Endothelial cell of umbilical vein (primary cell): ENCODE results near the gene CALN1. TPM values are rescaled to one million over a fixed set of nuclear protein-coding genes. Genes with fewer than 3 reads are reported as not detected.

Source experiments
- BruUV-seq: library from RNA; stranded (reverse); fragments of 400-500 nt; replicated peaks from 2 replicates; lab custom pipeline; 2021; lab: Mats Ljungman, UMichigan
- CTCF ChIA-PET: fragments of 300-600, 350-600 bp; sonication (Branson Sonifier 250); formaldehyde crosslinking; loops from one replicate; lab custom pipeline; 2021; ENCODE audit warnings: antibody characterized with exemption, inconsistent platforms; lab: Charles Lee
- POLR2A ChIA-PET: fragments of 300-600, 350-600 bp; sonication (Branson Sonifier 250); formaldehyde crosslinking; loops from one replicate; lab custom pipeline; 2021; ENCODE audit warnings: antibody characterized with exemption, inconsistent platforms; lab: Charles Lee
- DNase-seq: peaks from one replicate; pipeline ENCODE4 v3.0.0-alpha.2; 2011; ENCODE audit warnings: low read depth, low spot score
- FAIRE-seq: peaks from 2 replicates; lab custom pipeline; 2011; peaks lifted over from hg19 to GRCh38; lab: Jason Lieb, UNC
- H2AFZ ChIP-seq: 2 replicates; pipeline ENCODE4 v1.6.0; 2012; ENCODE audit warnings: low read depth, low read length, control low read depth, inconsistent platforms
- H3K27ac ChIP-seq: 2 replicates; pipeline ENCODE4 v1.5.1; 2011; ENCODE audit warnings: low read depth, mild to moderate bottlenecking, control low read depth, low read length, moderate library complexity; ENCODE audit not compliant: insufficient read depth
- H3K27me3 ChIP-seq, 2 experiments: 2 replicates each; pipeline versions ENCODE4 v1.6.0 to v1.6.1; 2011; ENCODE audit warnings: low read length in 2 of 2, mixed read lengths in 1 of 2; ENCODE audit not compliant: control insufficient read depth in 2 of 2, insufficient read depth in 2 of 2
- H3K36me3 ChIP-seq, 2 experiments: 2 replicates in 1 of 2; 3 replicates in 1 of 2; pipeline ENCODE4 v1.5.1; 2011; ENCODE audit warnings: low read length in 2 of 2, mild to moderate bottlenecking in 1 of 2, moderate library complexity in 1 of 2; ENCODE audit not compliant: control insufficient read depth in 2 of 2, insufficient read depth in 2 of 2; ENCODE audit errors: extremely low read depth in 1 of 2
- H3K4me1 ChIP-seq: 3 replicates; pipeline ENCODE4 v1.5.1; 2011; ENCODE audit warnings: mild to moderate bottlenecking, low read length; ENCODE audit not compliant: control insufficient read depth, insufficient read depth; ENCODE audit errors: extremely low read depth
- H3K4me2 ChIP-seq: 2 replicates; pipeline ENCODE4 v1.6.1; 2011; ENCODE audit warnings: low read length, control low read depth, mixed read lengths; ENCODE audit not compliant: insufficient read depth
- H3K4me3 ChIP-seq, 3 experiments: fragments of 200-600 bp in 1 of 3; sonication (generic), shearing (Covaris generic) in 1 of 3; replicated peaks in 1 of 3; 2 replicates each; pipeline ENCODE4 v1.5.1; 2011 to 2016; ENCODE audit warnings: control low read depth in 3 of 3, low read length in 3 of 3, mild to moderate bottlenecking in 2 of 3, inconsistent platforms in 1 of 3, low read depth in 1 of 3, moderate library complexity in 1 of 3; ENCODE audit not compliant: insufficient read depth in 1 of 3
- H3K79me2 ChIP-seq: 2 replicates; pipeline ENCODE4 v1.6.0; 2012; ENCODE audit warnings: low read length, inconsistent platforms; ENCODE audit not compliant: control insufficient read depth, insufficient read depth
- H3K9ac ChIP-seq: replicated peaks from 2 replicates; pipeline ENCODE3; 2011; ENCODE audit warnings: low read length, control low read depth; ENCODE audit not compliant: insufficient read depth; ENCODE audit errors: extremely low read depth
- H3K9me1 ChIP-seq: replicated peaks from 3 replicates; pipeline ENCODE4 v1.6.0; 2011; ENCODE audit warnings: mild to moderate bottlenecking, low read length; ENCODE audit not compliant: control insufficient read depth, insufficient read depth; ENCODE audit errors: extremely low read depth
- H3K9me3 ChIP-seq: replicated peaks from 2 replicates; pipeline ENCODE4 v1.5.1; 2012; ENCODE audit warnings: low read length, inconsistent platforms; ENCODE audit not compliant: control insufficient read depth, insufficient read depth
- H4K20me1 ChIP-seq: replicated peaks from 2 replicates; pipeline ENCODE3; 2011; ENCODE audit warnings: mild to moderate bottlenecking, low read length; ENCODE audit not compliant: control insufficient read depth, insufficient read depth; ENCODE audit errors: extremely low read depth
- CTCF ChIP-seq, 2 donors: IDR thresholded peaks; 1 replicate in 1 of 2; 2 replicates in 1 of 2; pipeline ENCODE4 v1.5.1; 2011; ENCODE audit warnings: low read length in 2 of 2, mild to moderate bottlenecking in 2 of 2, moderate library complexity in 2 of 2, control low read depth in 1 of 2, inconsistent platforms in 1 of 2, low read depth in 1 of 2; ENCODE audit not compliant: insufficient read depth in 1 of 2; ENCODE audit errors: extremely low read depth in 1 of 2
- EZH2 ChIP-seq: IDR thresholded peaks from 2 replicates; pipeline ENCODE4 v1.6.1; 2012; ENCODE audit warnings: borderline replicate concordance, low read depth, mild to moderate bottlenecking, moderate library complexity, low read length, inconsistent platforms; ENCODE audit not compliant: severe bottlenecking
- MYC ChIP-seq: IDR thresholded peaks from one replicate; pipeline ENCODE4 v1.6.1; 2011; ENCODE audit warnings: mild to moderate bottlenecking, low read depth, low read length
- POLR2AphosphoS5 ChIP-seq: IDR thresholded peaks from 2 replicates; pipeline ENCODE4 v1.6.1; 2012; ENCODE audit warnings: low read depth, mild to moderate bottlenecking, control low read depth, low read length, moderate library complexity; ENCODE audit not compliant: insufficient read depth
- dilution Hi-C: fragments of 300-500 bp; cut with MboI; formaldehyde crosslinking; loops from one replicate; pipeline ENCODE4 v1.15.0; 2019; ENCODE audit warnings: low sequenced_read_pairs; ENCODE audit not compliant: extremely low pct_ligation_motif_present
- intact Hi-C: fragments of 100-400 bp; cut with micrococcal nuclease; formaldehyde crosslinking; loops from one replicate; pipeline ENCODE4 v1.10.0; 2022
- polyA plus RNA-seq, 4 experiments: library from polyadenylated mRNA; depleted of rRNA in 3 of 4; stranded (reverse) in 3 of 4; unstranded in 1 of 4; fragments of >200 nt; gene quantifications; 2 replicates each; pipeline versions ENCODE4 v1.2.1 to v1.2.3, GENCODE V29; 2011 to 2012; ENCODE audit warnings: missing spikeins in 1 of 4
- total RNA-seq: library from RNA; stranded (reverse); gene quantifications from 2 replicates; pipeline ENCODE4 v1.2.3, GENCODE V29; 2021

The CALN1 gene
- total and polyA plus RNA-seq, 2 donors (not counting 3 experiments of a cell fraction or from before 2014, with no cell fraction given): not detected

GRCh38 chr7:72219500-72219899, 192.6 kb downstream of the CALN1 start:
- intact Hi-C loops (no loop called here), dilution Hi-C loops (no loop called here)
- Histone ChIP-seq H3K79me2 (no peaks in the 10 kb centered on the region), H3K4me3 (no peak overlapping the region), H3K9me1 (no peaks in the 10 kb centered on the region), H4K20me1 (no peaks in the 10 kb centered on the region), H3K27me3 (no peaks in the 10 kb centered on the region), H2AFZ (no peak overlapping the region), H3K9ac (no peak overlapping the region), H3K27ac (no peak overlapping the region), H3K4me2 (no peak overlapping the region), H3K9me3 (peaks cover 2% of the 10 kb centered on the region), H3K36me3 (no peaks in the 10 kb centered on the region), H3K4me1 (no peaks in the 10 kb centered on the region)
- ChIA-PET POLR2A (no interaction called here), CTCF (no interaction called here)
- DNase-seq: no peak
- no peak for FAIRE-seq
- no TSS peak for BruUV-seq
- no peak for TF ChIP-seq CTCF (IDR thresholded peaks at IDR 0.05; ENCODE audit: extremely low read depth in 1 of 2, insufficient read depth in 1 of 2, low read depth in 1 of 2, low read length in 2 of 2)

- Histone ChIP-seq H3K4me1 (no peaks in the 10 kb centered on the region), H3K4me3 (no peak overlapping the region), H3K9me3 (no peaks in the 10 kb centered on the region), H3K79me2 (no peaks in the 10 kb centered on the region), H3K9me1 (no peaks in the 10 kb centered on the region), H3K36me3 (no peaks in the 10 kb centered on the region), H3K27me3 (no peaks in the 10 kb centered on the region), H2AFZ (no peak overlapping the region), H3K9ac (no peak overlapping the region), H3K4me2 (no peak overlapping the region), H4K20me1 (no peaks in the 10 kb centered on the region), H3K27ac (no peak overlapping the region)
- intact Hi-C loops (no loop called here), dilution Hi-C loops (no loop called here)
- ChIA-PET CTCF (no interaction called here), POLR2A (no interaction called here)
- FAIRE-seq: no peak
- DNase-seq: no peak
- no TSS peak for BruUV-seq
- TF ChIP-seq EZH2 (no peak), MYC (no peak), POLR2AphosphoS5 (no peak)
These were observed 195.0 kb downstream of the CALN1 start for GRCh38 chr7:72217151-72217550.
